Vagina (tissue), 2 donors: ENCODE data around the gene WWP2.

Experiments used
- POLR2A ChIP-seq, 2 donors: fragments of 450-650 bp; IDR thresholded peaks; one replicate each; pipeline ENCODE4 v1.6.1; 2017; ENCODE audit warnings: antibody characterized with exemption in 2 of 2, mild to moderate bottlenecking in 2 of 2, moderate library complexity in 2 of 2
- POLR2AphosphoS5 ChIP-seq, 2 donors: sonication (generic); formaldehyde crosslinking; IDR thresholded peaks; one replicate each; pipeline ENCODE4 v1.9.0; 2017; ENCODE audit warnings: antibody characterized with exemption in 2 of 2, mild to moderate bottlenecking in 2 of 2, low read depth in 1 of 2; ENCODE audit not compliant: insufficient read depth in 1 of 2
- TF ChIP-seq, protein P1 (sequence below), 3 experiments: fragments of 450-650 bp in 2 of 3; fragments of 200-600 bp in 1 of 3; sonication (generic) in 1 of 3; IDR thresholded peaks; one replicate each; pipeline ENCODE4 v1.5.1; 2017 to 2019; ENCODE audit warnings: antibody characterized with exemption in 3 of 3, mild to moderate bottlenecking in 2 of 3, moderate library complexity in 2 of 3

DNA sequence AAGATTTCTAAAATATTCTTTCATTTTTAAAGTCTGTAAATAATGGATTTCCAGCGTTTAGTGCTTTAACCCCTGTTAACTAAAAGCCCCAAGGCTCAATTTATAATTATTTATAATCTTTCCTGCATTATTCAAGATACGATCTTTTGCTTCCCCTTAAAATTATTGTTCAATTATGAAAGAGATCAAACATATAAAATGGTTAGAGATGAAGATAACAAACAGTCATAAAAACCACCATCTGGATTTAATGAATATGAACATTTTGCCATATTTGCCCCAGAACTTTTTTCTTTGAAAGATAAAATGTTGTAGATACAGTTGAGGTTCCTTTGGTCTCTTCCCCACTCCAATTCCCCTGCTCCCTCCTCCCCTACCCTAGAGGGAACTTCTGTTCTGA is 17.6 kb downstream of the WWP2 start:
- TF ChIP-seq POLR2A (IDR thresholded peaks at IDR 0.05) (no peak), POLR2AphosphoS5 (IDR thresholded peaks at IDR 0.05; ENCODE audit: insufficient read depth in 1 of 2, low read depth in 1 of 2) (no peak)
- TF ChIP-seq, protein P1, sequence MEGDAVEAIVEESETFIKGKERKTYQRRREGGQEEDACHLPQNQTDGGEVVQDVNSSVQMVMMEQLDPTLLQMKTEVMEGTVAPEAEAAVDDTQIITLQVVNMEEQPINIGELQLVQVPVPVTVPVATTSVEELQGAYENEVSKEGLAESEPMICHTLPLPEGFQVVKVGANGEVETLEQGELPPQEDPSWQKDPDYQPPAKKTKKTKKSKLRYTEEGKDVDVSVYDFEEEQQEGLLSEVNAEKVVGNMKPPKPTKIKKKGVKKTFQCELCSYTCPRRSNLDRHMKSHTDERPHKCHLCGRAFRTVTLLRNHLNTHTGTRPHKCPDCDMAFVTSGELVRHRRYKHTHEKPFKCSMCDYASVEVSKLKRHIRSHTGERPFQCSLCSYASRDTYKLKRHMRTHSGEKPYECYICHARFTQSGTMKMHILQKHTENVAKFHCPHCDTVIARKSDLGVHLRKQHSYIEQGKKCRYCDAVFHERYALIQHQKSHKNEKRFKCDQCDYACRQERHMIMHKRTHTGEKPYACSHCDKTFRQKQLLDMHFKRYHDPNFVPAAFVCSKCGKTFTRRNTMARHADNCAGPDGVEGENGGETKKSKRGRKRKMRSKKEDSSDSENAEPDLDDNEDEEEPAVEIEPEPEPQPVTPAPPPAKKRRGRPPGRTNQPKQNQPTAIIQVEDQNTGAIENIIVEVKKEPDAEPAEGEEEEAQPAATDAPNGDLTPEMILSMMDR (IDR thresholded peaks at IDR 0.05) = no peak
